Loucy (cell line): ENCODE data around the gene GPR18.

Source experiments
- H2AFZ ChIP-seq: fragments of 200-600 bp; sonication (generic); 2 replicates; pipeline ENCODE4 v1.6.0; 2016; ENCODE audit warnings: antibody characterized with exemption, mild to moderate bottlenecking, low read length, moderate library complexity
- H3F3A ChIP-seq: fragments of 200-600 bp; 2 replicates; pipeline ENCODE4 v1.6.0; 2016; ENCODE audit warnings: antibody characterized with exemption, low read depth, mild to moderate bottlenecking
- H3K27me3 ChIP-seq: fragments of 200-600 bp; sonication (generic); 2 replicates; pipeline ENCODE4 v1.6.1; 2014; ENCODE audit warnings: low read length, mild to moderate bottlenecking; ENCODE audit not compliant: insufficient read depth, poor library complexity, severe bottlenecking
- H3K36me3 ChIP-seq: fragments of 200-600 bp; sonication (generic); 2 replicates; pipeline ENCODE4 v1.6.1; 2016; ENCODE audit warnings: low read length; ENCODE audit not compliant: insufficient read depth
- H3K4me1 ChIP-seq: fragments of 200-600 bp; sonication (generic); 2 replicates; pipeline ENCODE4 v1.5.1; 2014; ENCODE audit warnings: low read length, mild to moderate bottlenecking; ENCODE audit not compliant: insufficient read depth, poor library complexity, severe bottlenecking
- H3K4me2 ChIP-seq: fragments of 200-600 bp; sonication (generic); 2 replicates; pipeline ENCODE4 v1.6.0; 2014; ENCODE audit warnings: antibody characterized with exemption, low read length, low read depth, mild to moderate bottlenecking; ENCODE audit not compliant: poor library complexity, severe bottlenecking
- H3K4me3 ChIP-seq: fragments of 200-600 bp; sonication (generic); 2 replicates; pipeline ENCODE4 v1.5.1; 2014; ENCODE audit warnings: low read length, mild to moderate bottlenecking, mixed read lengths; ENCODE audit not compliant: poor library complexity, severe bottlenecking
- H3K79me2 ChIP-seq: fragments of 200-600 bp; sonication (generic); 2 replicates; pipeline ENCODE4 v1.6.1; 2014; ENCODE audit warnings: low read length; ENCODE audit not compliant: insufficient read depth
- H3K9ac ChIP-seq: fragments of 200-600 bp; sonication (generic); 2 replicates; pipeline ENCODE4 v1.6.0; 2014; ENCODE audit warnings: mild to moderate bottlenecking, low read depth, low read length, moderate library complexity; ENCODE audit not compliant: poor library complexity, severe bottlenecking
- H3K9me2 ChIP-seq: fragments of 200-600 bp; sonication (generic); replicated peaks from 2 replicates; pipeline ENCODE4 v1.6.1; 2016; ENCODE audit warnings: low read depth, low read length, mixed read lengths
- H3K9me3 ChIP-seq: fragments of 200-600 bp; sonication (generic); 2 replicates; pipeline ENCODE4 v1.6.1; 2014; ENCODE audit warnings: mild to moderate bottlenecking, antibody characterized with exemption, low read length, low read depth; ENCODE audit not compliant: insufficient read depth
- H4K20me1 ChIP-seq: fragments of 200-600 bp; sonication (generic); 2 replicates; pipeline ENCODE4 v1.6.0; 2014; ENCODE audit warnings: antibody characterized with exemption, low read length, mild to moderate bottlenecking; ENCODE audit not compliant: insufficient read depth, poor library complexity, severe bottlenecking
- EZH2phosphoT487 ChIP-seq: fragments of 200-600 bp; IDR thresholded peaks from 2 replicates; pipeline ENCODE4 v1.6.1; 2018; ENCODE audit warnings: antibody characterized with exemption, mild to moderate bottlenecking, moderate library complexity, borderline replicate concordance
- TF ChIP-seq, protein P1 (sequence below): fragments of 200-600 bp; sonication (generic); conservative IDR thresholded peaks from 2 replicates; pipeline ENCODE4 v1.5.1; 2014; ENCODE audit warnings: mild to moderate bottlenecking, antibody characterized with exemption, low read length

GPR18 gene

DNA sequence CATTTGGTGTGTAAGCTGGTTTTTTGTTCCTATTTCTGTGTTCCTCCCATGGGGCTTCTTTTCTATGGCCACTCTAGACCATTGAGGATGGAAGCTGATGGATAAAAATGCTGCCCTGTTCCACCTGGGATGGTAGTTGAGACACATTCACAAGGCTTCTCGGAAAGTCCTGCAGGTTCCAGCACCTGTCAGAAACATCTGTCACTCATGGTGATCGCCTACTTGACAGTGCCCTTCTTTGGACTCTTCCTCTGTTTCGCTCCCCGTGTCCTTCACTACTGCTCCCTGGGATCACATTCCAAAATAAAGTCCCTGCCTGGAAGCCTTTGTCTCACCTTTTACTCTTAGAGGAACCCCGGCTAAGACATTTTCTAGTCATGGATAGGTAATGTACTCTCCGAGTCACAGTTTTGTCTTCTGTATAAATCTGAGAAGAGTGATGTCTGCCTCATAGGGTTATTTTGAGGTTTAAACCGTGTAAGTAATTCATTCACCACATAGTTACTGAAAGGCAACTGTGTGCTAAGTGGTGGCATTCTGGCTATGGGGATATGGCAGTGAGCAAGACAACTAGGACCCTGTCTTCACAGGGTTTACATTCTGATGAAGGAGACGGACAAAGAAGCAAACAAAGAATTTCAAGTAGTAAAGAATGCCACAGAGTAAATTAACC lies 36.5 kb downstream of the GPR18 start:
- Histone ChIP-seq H3K4me1 (peaks cover 90% of the 10 kb centered on the region), H3K79me2 (peaks cover 100% of the 10 kb centered on the region), H3K36me3 (peaks cover 8% of the 10 kb centered on the region; the same call in 1 of the 2 replicates), H2AFZ (no peak overlapping the region), H3K4me2 (no peak overlapping the region), H3K9me3 (peaks cover 5% of the 10 kb centered on the region), H4K20me1 (peaks cover 27% of the 10 kb centered on the region), H3K9ac (no peak overlapping the region), H3K27me3 (no peaks in the 10 kb centered on the region), H3F3A (no peaks in the 10 kb centered on the region), H3K4me3 (no peak overlapping the region), H3K9me2 (no peaks in the 10 kb centered on the region)
- TF ChIP-seq EZH2phosphoT487 = no peak

DNA sequence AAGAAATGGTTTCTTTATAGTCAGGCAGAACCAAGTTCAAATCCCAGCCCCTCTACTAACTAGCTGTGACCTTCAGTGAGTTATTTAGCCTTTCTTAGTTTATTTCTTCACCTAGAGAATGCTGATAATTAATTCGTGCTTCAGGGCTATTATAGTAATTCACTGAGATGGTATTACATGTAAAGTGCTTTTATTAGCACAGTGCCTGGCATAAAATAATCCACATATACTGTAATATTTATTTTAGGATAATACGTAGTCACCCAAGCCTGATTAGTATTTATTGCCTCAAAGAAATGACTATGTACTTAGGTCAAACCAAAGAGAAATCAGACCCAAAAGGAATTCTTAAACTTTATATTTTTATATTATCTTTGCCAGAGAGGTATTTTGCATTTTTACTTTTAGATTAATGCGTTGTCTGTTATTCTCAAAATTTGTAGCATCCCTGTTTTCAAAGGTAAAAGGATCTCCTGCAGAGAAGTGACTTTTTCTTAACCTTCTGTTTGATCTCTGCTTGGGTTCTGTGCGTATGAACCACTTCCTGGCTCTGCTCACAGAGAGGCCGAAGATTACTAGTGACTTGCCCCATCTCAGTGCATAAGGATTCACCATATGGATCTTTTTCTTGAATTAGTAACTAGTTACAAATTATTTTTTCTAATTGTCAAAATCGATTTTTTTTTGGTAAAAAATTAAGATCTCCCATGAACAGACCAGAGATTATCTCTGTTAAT lies 37.8 kb downstream of the GPR18 start:
- Histone ChIP-seq H3K4me1 (peaks cover 88% of the 10 kb centered on the region), H3K4me2 (peak overlapping the region; percentile 61), H3K79me2 (peaks cover 100% of the 10 kb centered on the region), H3K9ac (peak overlapping the region; percentile 59), H3K36me3 (peaks cover 8% of the 10 kb centered on the region; the same call in 1 of the 2 replicates), H3K9me2 (no peaks in the 10 kb centered on the region), H3K27me3 (no peaks in the 10 kb centered on the region), H3K9me3 (peaks cover 5% of the 10 kb centered on the region), H3F3A (no peaks in the 10 kb centered on the region), H3K4me3 (no peak overlapping the region), H4K20me1 (peaks cover 27% of the 10 kb centered on the region), H2AFZ (no peak overlapping the region)
- TF ChIP-seq EZH2phosphoT487 = no peak
- TF ChIP-seq, protein P1, sequence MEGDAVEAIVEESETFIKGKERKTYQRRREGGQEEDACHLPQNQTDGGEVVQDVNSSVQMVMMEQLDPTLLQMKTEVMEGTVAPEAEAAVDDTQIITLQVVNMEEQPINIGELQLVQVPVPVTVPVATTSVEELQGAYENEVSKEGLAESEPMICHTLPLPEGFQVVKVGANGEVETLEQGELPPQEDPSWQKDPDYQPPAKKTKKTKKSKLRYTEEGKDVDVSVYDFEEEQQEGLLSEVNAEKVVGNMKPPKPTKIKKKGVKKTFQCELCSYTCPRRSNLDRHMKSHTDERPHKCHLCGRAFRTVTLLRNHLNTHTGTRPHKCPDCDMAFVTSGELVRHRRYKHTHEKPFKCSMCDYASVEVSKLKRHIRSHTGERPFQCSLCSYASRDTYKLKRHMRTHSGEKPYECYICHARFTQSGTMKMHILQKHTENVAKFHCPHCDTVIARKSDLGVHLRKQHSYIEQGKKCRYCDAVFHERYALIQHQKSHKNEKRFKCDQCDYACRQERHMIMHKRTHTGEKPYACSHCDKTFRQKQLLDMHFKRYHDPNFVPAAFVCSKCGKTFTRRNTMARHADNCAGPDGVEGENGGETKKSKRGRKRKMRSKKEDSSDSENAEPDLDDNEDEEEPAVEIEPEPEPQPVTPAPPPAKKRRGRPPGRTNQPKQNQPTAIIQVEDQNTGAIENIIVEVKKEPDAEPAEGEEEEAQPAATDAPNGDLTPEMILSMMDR = no peak

DNA sequence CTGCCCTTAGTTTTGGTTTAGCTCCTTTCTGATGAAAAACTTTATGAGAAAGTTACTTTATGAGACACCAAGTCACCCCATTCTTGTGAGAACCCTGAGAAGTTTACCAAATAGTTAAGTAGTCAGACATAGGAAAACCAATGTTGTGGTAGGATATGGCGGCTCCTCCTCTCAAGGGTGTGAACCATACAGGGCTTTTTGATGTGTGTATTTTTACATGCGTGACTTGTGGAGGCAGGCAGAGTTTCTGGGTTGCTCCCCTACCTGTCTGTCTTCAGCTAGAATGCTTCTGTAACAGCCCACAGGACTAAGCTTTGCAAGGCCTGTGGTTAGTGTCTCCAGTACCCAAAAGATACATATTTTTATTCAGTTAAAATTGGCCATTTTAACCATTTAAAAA lies 39.2 kb downstream of the GPR18 start:
- peaks cover 5% of the 10 kb centered on the region for H3K9me3 ChIP-seq
- no peaks in the 10 kb centered on the region for H3K27me3 ChIP-seq
- peaks cover 8% of the 10 kb centered on the region; the same call in 1 of the 2 replicates for H3K36me3 ChIP-seq
- H3K4me2 ChIP-seq = peak overlapping the region; percentile 61
- peaks cover 100% of the 10 kb centered on the region for H3K79me2 ChIP-seq
- H3K9ac ChIP-seq = peak overlapping the region; percentile 59
- no peaks in the 10 kb centered on the region for H3F3A ChIP-seq
- H4K20me1 ChIP-seq = peaks cover 27% of the 10 kb centered on the region
- no peaks in the 10 kb centered on the region for H3K9me2 ChIP-seq
- H3K4me1 ChIP-seq = peaks cover 88% of the 10 kb centered on the region
- no peak for TF ChIP-seq EZH2phosphoT487
- TF ChIP-seq, protein P1 = no peak
- peak overlapping the region; percentile 23 for H3K4me3 ChIP-seq
- H2AFZ ChIP-seq = no peak overlapping the region
